Keratinocyte (primary cell): ENCODE measurements around the gene PDCD11. TPM values are rescaled to one million over a fixed set of nuclear protein-coding genes. Genes with fewer than 3 reads are reported as not detected.

Source experiments
- DNase-seq: peaks from one replicate; pipeline ENCODE4 v3.0.0-alpha.2; 2011; ENCODE audit warnings: low read depth, missing footprints, low spot score
- FAIRE-seq: peaks from 2 replicates; lab custom pipeline; 2011; peaks lifted over from hg19 to GRCh38; lab: Jason Lieb, UNC
- H2AFZ ChIP-seq: 2 replicates; pipeline ENCODE4 v1.6.0; 2012; ENCODE audit warnings: low read length, control low read depth, inconsistent platforms; ENCODE audit not compliant: control insufficient read depth
- H3K27ac ChIP-seq: 2 replicates; pipeline ENCODE4 v1.5.1; 2011; ENCODE audit warnings: low read length; ENCODE audit not compliant: control insufficient read depth, insufficient read depth
- H3K27me3 ChIP-seq: 3 replicates; pipeline ENCODE4 v1.6.0; 2011; ENCODE audit warnings: low read length; ENCODE audit not compliant: control insufficient read depth, insufficient read depth; ENCODE audit errors: extremely low read depth
- H3K36me3 ChIP-seq, 2 experiments: 2 replicates in 1 of 2; 3 replicates in 1 of 2; pipeline ENCODE4 v1.5.1; 2011; ENCODE audit warnings: low read length in 2 of 2, mild to moderate bottlenecking in 1 of 2; ENCODE audit not compliant: control insufficient read depth in 2 of 2, insufficient read depth in 2 of 2; ENCODE audit errors: extremely low read depth in 1 of 2
- H3K4me1 ChIP-seq: 3 replicates; pipeline ENCODE4 v1.5.1; 2011; ENCODE audit warnings: low read length; ENCODE audit not compliant: control insufficient read depth, insufficient read depth; ENCODE audit errors: extremely low read depth
- H3K4me2 ChIP-seq: 3 replicates; pipeline ENCODE4 v1.6.0; 2011; ENCODE audit warnings: low read depth, low read length; ENCODE audit not compliant: control insufficient read depth, insufficient read depth; ENCODE audit errors: extremely low read depth
- H3K4me3 ChIP-seq, 3 experiments: fragments of 200-600 bp in 1 of 3; sonication (generic) in 1 of 3; 2 replicates in 2 of 3; 3 replicates in 1 of 3; pipeline ENCODE4 v1.5.1; 2011 to 2016; ENCODE audit warnings: low read length in 3 of 3, mild to moderate bottlenecking in 3 of 3, control low read depth in 2 of 3, inconsistent platforms in 1 of 3, low read depth in 1 of 3, mixed read lengths in 1 of 3, mixed run types in 1 of 3, moderate library complexity in 1 of 3; ENCODE audit not compliant: control insufficient read depth in 2 of 3, insufficient read depth in 2 of 3; ENCODE audit errors: extremely low read depth in 1 of 3
- H3K79me2 ChIP-seq: 2 replicates; pipeline ENCODE4 v1.6.0; 2012; ENCODE audit warnings: low read length; ENCODE audit not compliant: control insufficient read depth, insufficient read depth
- H3K9ac ChIP-seq: 3 replicates; pipeline ENCODE4 v1.6.0; 2011; ENCODE audit warnings: low read length; ENCODE audit not compliant: control insufficient read depth, insufficient read depth; ENCODE audit errors: extremely low read depth
- H3K9me1 ChIP-seq: 3 replicates; pipeline ENCODE4 v1.6.0; 2011; ENCODE audit warnings: low read length; ENCODE audit not compliant: control insufficient read depth, insufficient read depth; ENCODE audit errors: extremely low read depth
- H3K9me3 ChIP-seq: 2 replicates; pipeline ENCODE4 v1.5.1; 2012; ENCODE audit warnings: low read depth, low read length; ENCODE audit not compliant: control insufficient read depth
- H4K20me1 ChIP-seq: 3 replicates; pipeline ENCODE4 v1.6.0; 2011; ENCODE audit warnings: low read length; ENCODE audit not compliant: control insufficient read depth, insufficient read depth; ENCODE audit errors: extremely low read depth
- EZH2 ChIP-seq: IDR thresholded peaks from one replicate; pipeline ENCODE4 v1.6.1; 2012; ENCODE audit warnings: inconsistent platforms, mild to moderate bottlenecking, low read length, moderate library complexity
- dilution Hi-C: fragments of 300-500 bp; cut with MboI; formaldehyde crosslinking; loops from one replicate; pipeline ENCODE4 v1.7.0; 2020; ENCODE audit warnings: low sequenced_read_pairs; ENCODE audit not compliant: extremely low pct_ligation_motif_present
- polyA plus RNA-seq, 5 experiments: library from polyadenylated mRNA; depleted of rRNA in 3 of 5; stranded (reverse) in 3 of 5; stranded (forward) in 1 of 5; unstranded in 1 of 5; fragments of >200 nt; gene quantifications; 1 replicate in 1 of 5; 2 replicates in 3 of 5; 3 replicates in 1 of 5; pipeline versions ENCODE4 v1.2.1 to v1.2.3, GENCODE V29; 2011 to 2012; ENCODE audit warnings: missing spikeins in 2 of 5, low read depth in 1 of 5, low replicate concordance in 1 of 5
- TF ChIP-seq, protein P1 (sequence below), 3 experiments: IDR thresholded peaks in 1 of 3; conservative IDR thresholded peaks in 1 of 3; optimal IDR thresholded peaks in 1 of 3; 2 replicates in 2 of 3; 3 replicates in 1 of 3; pipeline versions ENCODE3 to v1.5.1; 2011; ENCODE audit warnings: low read length in 3 of 3, mild to moderate bottlenecking in 3 of 3, moderate library complexity in 2 of 3, control low read depth in 1 of 3, inconsistent platforms in 1 of 3; ENCODE audit not compliant: insufficient read depth in 2 of 3; ENCODE audit errors: extremely low read depth in 1 of 3

PDCD11 gene
- polyA plus RNA-seq, 1 donor (not counting 4 experiments of a cell fraction or from before 2014, with no cell fraction given) = 28.6 TPM

DNA sequence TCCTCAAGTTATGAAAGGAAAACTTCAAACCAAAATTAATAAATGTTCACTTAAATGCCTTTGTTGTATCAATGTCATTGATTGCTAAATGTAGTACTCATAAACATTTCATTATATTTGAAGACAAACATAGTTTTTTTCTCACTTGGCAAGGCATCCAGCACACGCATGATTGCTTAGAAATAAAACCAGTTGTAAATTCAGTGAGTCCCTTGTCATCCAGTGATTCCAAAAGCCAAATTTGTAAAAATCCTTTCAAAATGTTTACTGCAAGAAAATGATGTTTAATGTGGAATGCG, 90.9 kb downstream of the PDCD11 start:
- TF ChIP-seq, protein P1, sequence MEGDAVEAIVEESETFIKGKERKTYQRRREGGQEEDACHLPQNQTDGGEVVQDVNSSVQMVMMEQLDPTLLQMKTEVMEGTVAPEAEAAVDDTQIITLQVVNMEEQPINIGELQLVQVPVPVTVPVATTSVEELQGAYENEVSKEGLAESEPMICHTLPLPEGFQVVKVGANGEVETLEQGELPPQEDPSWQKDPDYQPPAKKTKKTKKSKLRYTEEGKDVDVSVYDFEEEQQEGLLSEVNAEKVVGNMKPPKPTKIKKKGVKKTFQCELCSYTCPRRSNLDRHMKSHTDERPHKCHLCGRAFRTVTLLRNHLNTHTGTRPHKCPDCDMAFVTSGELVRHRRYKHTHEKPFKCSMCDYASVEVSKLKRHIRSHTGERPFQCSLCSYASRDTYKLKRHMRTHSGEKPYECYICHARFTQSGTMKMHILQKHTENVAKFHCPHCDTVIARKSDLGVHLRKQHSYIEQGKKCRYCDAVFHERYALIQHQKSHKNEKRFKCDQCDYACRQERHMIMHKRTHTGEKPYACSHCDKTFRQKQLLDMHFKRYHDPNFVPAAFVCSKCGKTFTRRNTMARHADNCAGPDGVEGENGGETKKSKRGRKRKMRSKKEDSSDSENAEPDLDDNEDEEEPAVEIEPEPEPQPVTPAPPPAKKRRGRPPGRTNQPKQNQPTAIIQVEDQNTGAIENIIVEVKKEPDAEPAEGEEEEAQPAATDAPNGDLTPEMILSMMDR (optimal IDR thresholded peaks at IDR 0.05 in 1 of 3, IDR thresholded peaks at IDR 0.05 in 1 of 3, conservative IDR thresholded peaks at IDR 0.05 in 1 of 3; ENCODE audit: extremely low read depth in 1 of 3, insufficient read depth in 2 of 3, low read length in 3 of 3) = no peak
- no peak for TF ChIP-seq EZH2
- H3K9me3 ChIP-seq = no peaks in the 10 kb centered on the region

GRCh38 chr10:103490986-103491314, 94.5 kb downstream of the PDCD11 start:
- dilution Hi-C loops = no loop called here
- peaks cover 29% of the 10 kb centered on the region for H3K4me1 ChIP-seq
- FAIRE-seq (no peak), DNase-seq (no peak)
- no peak overlapping the region for H3K4me3 ChIP-seq
- peak overlapping the region; percentile 65 for H3K27ac ChIP-seq
- H3K9ac ChIP-seq = peak overlapping the region; percentile 35
- no peaks in the 10 kb centered on the region for H4K20me1 ChIP-seq
- no peaks in the 10 kb centered on the region for H3K9me3 ChIP-seq
- no peaks in the 10 kb centered on the region for H3K79me2 ChIP-seq
- H3K4me2 ChIP-seq = peak overlapping the region; percentile 14
- H3K27me3 ChIP-seq = peaks cover 20% of the 10 kb centered on the region
- H3K36me3 ChIP-seq = no peaks in the 10 kb centered on the region
- H2AFZ ChIP-seq = no peak overlapping the region
- TF ChIP-seq EZH2 = no peak
- TF ChIP-seq, protein P1 (optimal IDR thresholded peaks at IDR 0.05 in 1 of 3, IDR thresholded peaks at IDR 0.05 in 1 of 3, conservative IDR thresholded peaks at IDR 0.05 in 1 of 3; ENCODE audit: extremely low read depth in 1 of 3, insufficient read depth in 2 of 3, low read length in 3 of 3) = no peak
- H3K9me1 ChIP-seq = peaks cover 6% of the 10 kb centered on the region

More for the DNA sequence above, 90.9 kb downstream of the PDCD11 start:
- H4K20me1 ChIP-seq = no peaks in the 10 kb centered on the region
- H3K4me3 ChIP-seq = no peak overlapping the region
- no peaks in the 10 kb centered on the region for H3K79me2 ChIP-seq
- no peak overlapping the region for H3K27ac ChIP-seq
- no peak overlapping the region for H3K9ac ChIP-seq
- H2AFZ ChIP-seq = no peak overlapping the region
- DNase-seq (no peak), FAIRE-seq (no peak)
- dilution Hi-C loops = no loop called here
- no peaks in the 10 kb centered on the region for H3K27me3 ChIP-seq
- H3K4me2 ChIP-seq = no peak overlapping the region
- H3K9me1 ChIP-seq = peaks cover 6% of the 10 kb centered on the region
- peaks cover 22% of the 10 kb centered on the region for H3K4me1 ChIP-seq
- H3K36me3 ChIP-seq = no peaks in the 10 kb centered on the region
